ENCODE measurements around the gene C7orf33. TPM values are rescaled to one million over a fixed set of nuclear protein-coding genes. Genes with fewer than 3 reads are reported as not detected.

C7orf33 gene
- total and polyA plus RNA-seq, 2 experiments from 2014 or later = not detected

DNA sequence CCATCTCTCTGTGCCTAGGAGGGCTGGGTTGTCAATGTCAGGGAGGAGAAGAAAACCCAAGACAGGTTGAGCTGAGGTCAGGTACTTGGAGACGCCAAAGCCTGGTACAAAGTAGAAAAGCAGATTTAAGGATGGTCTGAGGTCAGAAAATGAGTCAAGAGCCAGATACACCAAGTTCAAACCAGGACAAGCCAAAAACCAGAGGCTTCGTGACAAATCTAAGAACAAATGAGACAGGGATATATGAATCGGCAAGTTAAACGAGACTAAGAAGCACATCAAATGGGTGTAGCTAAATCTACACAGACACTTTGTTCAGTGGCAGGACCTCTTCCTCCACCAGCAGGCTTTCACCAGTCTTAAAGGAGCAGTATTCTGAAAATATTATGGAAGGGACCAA, 34.2 kb downstream of the C7orf33 start:
- no peak overlapping the region for H3K4me3 ChIP-seq
- H3K4me1 Mint-ChIP-seq = peaks cover 23% of the 10 kb centered on the region
- H3K4me2 ChIP-seq = peak overlapping the region; percentile 29; the same call in 1 of the 2 replicates
- no peak for DNase-seq (ENCODE audit: low spot score)
- H3K36me3 Mint-ChIP-seq (ENCODE audit: low read depth) = no peaks in the 10 kb centered on the region
- H3K4me3 Mint-ChIP-seq = no peak overlapping the region
- no peaks in the 10 kb centered on the region for H3K27me3 ChIP-seq (ENCODE audit: insufficient read depth)
- no peaks in the 10 kb centered on the region for H3K36me3 ChIP-seq (ENCODE audit: insufficient read depth)
- H3K4me1 ChIP-seq (ENCODE audit: insufficient read depth) = peaks cover 20% of the 10 kb centered on the region
- H3F3A ChIP-seq (replicated peaks; ENCODE audit: low read depth) = no peaks in the 10 kb centered on the region
- H3K27ac ChIP-seq (ENCODE audit: low read depth) = no peak overlapping the region
- no peak for TF ChIP-seq CTCF (conservative IDR thresholded peaks at IDR 0.05; ENCODE audit: low read depth in 2 of 2)
- TF ChIP-seq EZH2 (IDR thresholded peaks at IDR 0.05; ENCODE audit: low read depth, unreplicated experiment) = no peak
- TF ChIP-seq STAT1 (IDR thresholded peaks at IDR 0.05; ENCODE audit: unreplicated experiment) = no peak
- no peaks in the 10 kb centered on the region for H3K9me3 Mint-ChIP-seq
- H3K27ac Mint-ChIP-seq = no peak overlapping the region
- H4K20me1 ChIP-seq (replicated peaks; ENCODE audit: insufficient read depth) = no peaks in the 10 kb centered on the region
- peak overlapping the region; percentile 57; the same call in 1 of the 2 replicates for H2AFZ ChIP-seq
- H3K9me2 ChIP-seq (ENCODE audit: insufficient read depth) = no peaks in the 10 kb centered on the region
- no peaks in the 10 kb centered on the region for H3K79me2 ChIP-seq (replicated peaks; ENCODE audit: insufficient read depth)
- no peak for ATAC-seq
- H3K27me3 Mint-ChIP-seq (ENCODE audit: insufficient read depth, low read depth, poor library complexity) = peaks cover 6% of the 10 kb centered on the region

DNA sequence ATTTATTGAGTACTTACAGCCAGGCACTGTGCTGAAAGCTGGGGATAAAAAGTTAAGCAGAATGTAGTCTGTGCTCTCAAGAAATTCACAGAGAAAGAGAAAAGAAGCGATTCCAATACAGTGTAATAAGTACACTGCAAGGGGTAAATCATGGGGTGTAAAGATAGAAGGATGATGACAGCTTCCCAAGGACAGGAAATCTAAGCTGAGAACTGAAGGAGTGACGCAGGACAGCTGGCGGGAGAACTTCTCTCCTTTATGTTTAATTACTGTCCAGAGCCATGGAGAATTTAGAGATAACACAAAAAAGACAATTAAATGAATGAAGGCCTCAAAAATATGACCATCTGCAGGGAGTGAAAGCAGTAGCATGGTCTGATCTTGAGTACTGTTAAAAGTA, 34.8 kb downstream of the C7orf33 start:
- ATAC-seq = no peak
- peak overlapping the region; percentile 19; the same call in 1 of the 2 replicates for H2AFZ ChIP-seq
- H3K9me3 Mint-ChIP-seq = no peaks in the 10 kb centered on the region

More for the DNA sequence above, 34.8 kb downstream of the C7orf33 start:
- no peaks in the 10 kb centered on the region for H3K36me3 Mint-ChIP-seq (ENCODE audit: low read depth)
- H3K4me1 Mint-ChIP-seq = peaks cover 22% of the 10 kb centered on the region
- peaks cover 7% of the 10 kb centered on the region for H3K27me3 Mint-ChIP-seq (ENCODE audit: insufficient read depth, low read depth, poor library complexity)
- no peaks in the 10 kb centered on the region for H4K20me1 ChIP-seq (replicated peaks; ENCODE audit: insufficient read depth)
- DNase-seq (ENCODE audit: low spot score) = no peak
- H3K4me3 ChIP-seq = no peak overlapping the region
- H3K79me2 ChIP-seq (replicated peaks; ENCODE audit: insufficient read depth) = no peaks in the 10 kb centered on the region
- H3K4me3 Mint-ChIP-seq = no peak overlapping the region
- no peak overlapping the region for H3K27ac ChIP-seq (ENCODE audit: low read depth)
- no peaks in the 10 kb centered on the region for H3F3A ChIP-seq (replicated peaks; ENCODE audit: low read depth)
- H3K27me3 ChIP-seq (ENCODE audit: insufficient read depth) = no peaks in the 10 kb centered on the region
- H3K9me2 ChIP-seq (ENCODE audit: insufficient read depth) = no peaks in the 10 kb centered on the region
- no peak overlapping the region for H3K27ac Mint-ChIP-seq
- H3K4me2 ChIP-seq = no peak overlapping the region
- H3K36me3 ChIP-seq (ENCODE audit: insufficient read depth) = no peaks in the 10 kb centered on the region
- TF ChIP-seq ZNF331 (CRISPR knock-in tag; IDR thresholded peaks at IDR 0.05; ENCODE audit: low read depth) (no peak), NANOG (IDR thresholded peaks at IDR 0.05; ENCODE audit: borderline replicate concordance) (no peak), CREB1 (CRISPR knock-in tag; IDR thresholded peaks at IDR 0.05; ENCODE audit: low read depth) (no peak), POLR2AphosphoS5 (IDR thresholded peaks at IDR 0.05; ENCODE audit: low read depth) (no peak), ZNF114 (CRISPR knock-in tag; IDR thresholded peaks at IDR 0.05) (no peak), REST (IDR thresholded peaks at IDR 0.05; ENCODE audit: unreplicated experiment) (no peak)
- H3K4me1 ChIP-seq (ENCODE audit: insufficient read depth) = peaks cover 20% of the 10 kb centered on the region
